ENCODE results near the gene IPO4. TPM values are rescaled to one million over a fixed set of nuclear protein-coding genes. Genes with fewer than 3 reads are reported as not detected.
A peak's percentile ranks its signal among the peaks of the same experiment; 100 is the strongest.

IPO4 gene
- total RNA-seq, 1 experiment from 2014 or later, result 116 TPM

GRCh38 chr14:24216345-24216699 lies 27.7 kb upstream of the IPO4 start:
- no peak overlapping the region for H2BK15ac ChIP-seq (ENCODE audit: low read depth, low read length)
- H2AFZ ChIP-seq (ENCODE audit: low read length), result no peak overlapping the region
- H3K9me3 ChIP-seq (ENCODE audit: control insufficient read depth, low read depth, low read length), result no peaks in the 10 kb centered on the region
- peak overlapping the region; percentile 56 for H3K4me2 ChIP-seq (ENCODE audit: insufficient read depth, insufficient read length, low read length)
- no CpG with 5 or more reads among the region's 2 CpGs for WGBS (ENCODE audit: extremely low coverage, insufficient read length, low lambda C conversion rate)
- no peak overlapping the region for H3K9ac ChIP-seq (ENCODE audit: extremely low read depth, insufficient read length, low read length)
- H2AK5ac ChIP-seq (ENCODE audit: insufficient read length, low read length), result no peak overlapping the region
- H3K23ac ChIP-seq (ENCODE audit: insufficient read length, low read depth, low read length), result no peak overlapping the region
- H4K5ac ChIP-seq (ENCODE audit: insufficient read length, low read depth, low read length), result no peak overlapping the region
- Mint-ChIP-seq H3K27ac (peak overlapping the region in 2 of 3 experiments; percentile 29 to 93; a peak in 4 of 7 replicates), H3K4me3 (peak overlapping the region; percentile 94 to 96), H3K36me3 (ENCODE audit: insufficient read depth in 1 of 3, low read depth in 3 of 3) (peaks cover 0 to 20% (median 14%) of the 10 kb centered on the region in 3 experiments; a peak in 5 of 7 replicates), H3K9me3 (no peaks in the 10 kb centered on the region; a peak in 1 of 5 replicates), H3K27me3 (ENCODE audit: low read depth) (no peaks in the 10 kb centered on the region; the same call in 1 of the 2 replicates), H3K4me1 (peaks cover 18 to 26% of the 10 kb centered on the region in 2 experiments)
- no peak overlapping the region for H3K27ac ChIP-seq (ENCODE audit: insufficient read length, low read depth, low read length)
- H3K4me1 ChIP-seq (ENCODE audit: insufficient read depth, low read length), result no peaks in the 10 kb centered on the region
- no peak overlapping the region for H4K8ac ChIP-seq (replicated peaks; ENCODE audit: insufficient read length, low read depth, low read length)
- H3K79me1 ChIP-seq (ENCODE audit: insufficient read depth, low read depth, low read length, poor library complexity, severe bottlenecking), result peaks cover 9% of the 10 kb centered on the region
- no peak overlapping the region for H3T11ph ChIP-seq (ENCODE audit: low read length)
- H2BK20ac ChIP-seq (ENCODE audit: low read depth, low read length, poor library complexity, severe bottlenecking), result no peak overlapping the region
- no peaks in the 10 kb centered on the region for H3K79me2 ChIP-seq (ENCODE audit: insufficient read depth, low read length)
- no peak overlapping the region for H3K4ac ChIP-seq (ENCODE audit: low read depth, low read length)
- H3K27me3 ChIP-seq (ENCODE audit: insufficient read depth, low read length), result no peaks in the 10 kb centered on the region
- H3K18ac ChIP-seq (ENCODE audit: insufficient read length, low read depth, low read length), result no peak overlapping the region
- no peak overlapping the region for H2BK5ac ChIP-seq (ENCODE audit: insufficient read length, low read length)
- peaks cover 11% of the 10 kb centered on the region for H3K23me2 ChIP-seq (ENCODE audit: insufficient read length, low read depth, low read length, poor library complexity, severe bottlenecking)
- no peak for DNase-seq
- H4K20me1 ChIP-seq (ENCODE audit: control insufficient read depth, insufficient read depth, insufficient read length), result no peaks in the 10 kb centered on the region
- no peak overlapping the region for H3K14ac ChIP-seq (ENCODE audit: insufficient read depth, low read length)
- H4K91ac ChIP-seq (ENCODE audit: insufficient read length, low read depth, low read length), result no peak overlapping the region
- H2BK12ac ChIP-seq (ENCODE audit: insufficient read length, low read depth, low read length), result no peak overlapping the region
- TF ChIP-seq, protein P1, sequence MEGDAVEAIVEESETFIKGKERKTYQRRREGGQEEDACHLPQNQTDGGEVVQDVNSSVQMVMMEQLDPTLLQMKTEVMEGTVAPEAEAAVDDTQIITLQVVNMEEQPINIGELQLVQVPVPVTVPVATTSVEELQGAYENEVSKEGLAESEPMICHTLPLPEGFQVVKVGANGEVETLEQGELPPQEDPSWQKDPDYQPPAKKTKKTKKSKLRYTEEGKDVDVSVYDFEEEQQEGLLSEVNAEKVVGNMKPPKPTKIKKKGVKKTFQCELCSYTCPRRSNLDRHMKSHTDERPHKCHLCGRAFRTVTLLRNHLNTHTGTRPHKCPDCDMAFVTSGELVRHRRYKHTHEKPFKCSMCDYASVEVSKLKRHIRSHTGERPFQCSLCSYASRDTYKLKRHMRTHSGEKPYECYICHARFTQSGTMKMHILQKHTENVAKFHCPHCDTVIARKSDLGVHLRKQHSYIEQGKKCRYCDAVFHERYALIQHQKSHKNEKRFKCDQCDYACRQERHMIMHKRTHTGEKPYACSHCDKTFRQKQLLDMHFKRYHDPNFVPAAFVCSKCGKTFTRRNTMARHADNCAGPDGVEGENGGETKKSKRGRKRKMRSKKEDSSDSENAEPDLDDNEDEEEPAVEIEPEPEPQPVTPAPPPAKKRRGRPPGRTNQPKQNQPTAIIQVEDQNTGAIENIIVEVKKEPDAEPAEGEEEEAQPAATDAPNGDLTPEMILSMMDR (conservative IDR thresholded peaks at IDR 0.05), result no peak
- H2BK120ac ChIP-seq (ENCODE audit: low read depth, low read length, poor library complexity, severe bottlenecking), result no peak overlapping the region
- no peak overlapping the region for H3K56ac ChIP-seq (ENCODE audit: insufficient read length, low read depth, low read length)
